Stimulated activated CD8-positive, alpha-beta memory T cell treated with anti-CD3 and anti-CD28 coated beads, Interleukin-12 subunit alpha, Interleukin-12 subunit beta, amount 100 ng/mL, for 24 hours (primary cell): Measurements from ENCODE around the gene HARS1.
"Not testable (repeated sequence)": the region's sequence is repeated elsewhere in the genome, so short reads cannot be mapped to it uniquely, and the experiment has no call there.

Experiments
- DNase-seq: peaks from one replicate; pipeline ENCODE4 v3.0.0-alpha.2; 2020; ENCODE audit errors: extremely low read depth

Gene HARS1

GRCh38 chr5:140677947-140678346 is 13.2 kb downstream of the HARS1 start:
- DNase-seq = no peak

GRCh38 chr5:140674629-140675028 is 16.5 kb downstream of the HARS1 start:
- DNase-seq = no peak

DNA sequence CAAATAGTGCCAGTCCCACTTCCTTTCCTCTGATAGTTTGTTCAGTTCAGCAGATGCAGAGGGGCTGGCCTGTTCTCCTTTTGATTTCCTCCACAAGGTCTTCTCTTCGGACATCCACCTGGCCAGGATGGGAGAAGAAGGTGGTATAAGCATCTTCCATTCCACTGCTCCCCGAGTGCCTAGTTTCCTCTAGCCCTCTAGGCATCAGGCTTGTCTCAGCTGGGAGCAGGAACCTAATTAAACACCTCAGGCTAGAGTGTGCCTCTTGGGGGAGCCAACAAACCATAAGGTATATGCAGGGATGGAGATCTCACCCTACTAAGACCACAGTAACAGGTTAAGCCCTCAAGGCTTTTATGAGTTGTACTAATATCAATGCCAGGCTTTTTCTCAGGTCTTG is 17.0 kb downstream of the HARS1 start:
- DNase-seq = no peak

GRCh38 chr5:140673187-140673976 is 17.8 kb downstream of the HARS1 start, which contains the start of gene DND1:
DND1 (minus strand) TSS chr5:140673576; CDS start chr5:140673542, 34 bp downstream.
- DNase-seq = no peak

DNA sequence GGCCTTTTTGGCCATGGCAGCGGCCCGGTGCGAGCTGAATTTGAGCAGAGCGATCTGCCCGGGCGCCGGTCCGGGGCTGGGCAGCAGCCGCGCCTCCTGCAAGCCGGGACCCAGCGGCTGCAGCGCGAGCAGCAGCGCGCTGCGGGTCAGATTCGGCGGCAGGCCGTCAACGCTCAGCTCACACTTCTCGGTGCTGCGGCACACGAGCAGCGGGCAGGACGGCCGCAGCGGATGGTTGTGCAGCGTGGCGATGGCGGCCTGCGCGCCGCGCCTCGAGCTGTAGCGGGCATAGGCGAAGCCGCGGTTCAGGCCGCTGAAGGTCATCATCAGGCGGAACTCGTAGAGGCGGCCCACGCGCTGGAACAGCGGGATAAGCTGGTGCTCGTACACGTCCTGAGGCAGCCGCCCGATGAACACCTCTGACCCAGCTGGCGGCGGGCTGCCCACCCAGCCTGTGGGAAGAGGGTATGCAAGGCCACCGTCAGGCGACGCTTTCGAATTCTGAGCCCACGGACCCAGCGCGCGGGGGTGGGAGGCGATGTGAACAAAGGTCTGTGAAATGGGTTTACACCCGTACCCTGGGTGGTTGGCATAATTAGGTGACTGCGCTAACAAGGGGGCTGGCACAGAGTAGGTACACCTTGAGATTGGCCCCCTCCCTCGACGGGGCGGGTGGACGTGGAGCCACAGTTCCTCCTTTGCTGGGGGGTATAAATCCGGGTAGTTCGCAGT is 18.5 kb downstream of the HARS1 start:
- no peak for DNase-seq

DNA sequence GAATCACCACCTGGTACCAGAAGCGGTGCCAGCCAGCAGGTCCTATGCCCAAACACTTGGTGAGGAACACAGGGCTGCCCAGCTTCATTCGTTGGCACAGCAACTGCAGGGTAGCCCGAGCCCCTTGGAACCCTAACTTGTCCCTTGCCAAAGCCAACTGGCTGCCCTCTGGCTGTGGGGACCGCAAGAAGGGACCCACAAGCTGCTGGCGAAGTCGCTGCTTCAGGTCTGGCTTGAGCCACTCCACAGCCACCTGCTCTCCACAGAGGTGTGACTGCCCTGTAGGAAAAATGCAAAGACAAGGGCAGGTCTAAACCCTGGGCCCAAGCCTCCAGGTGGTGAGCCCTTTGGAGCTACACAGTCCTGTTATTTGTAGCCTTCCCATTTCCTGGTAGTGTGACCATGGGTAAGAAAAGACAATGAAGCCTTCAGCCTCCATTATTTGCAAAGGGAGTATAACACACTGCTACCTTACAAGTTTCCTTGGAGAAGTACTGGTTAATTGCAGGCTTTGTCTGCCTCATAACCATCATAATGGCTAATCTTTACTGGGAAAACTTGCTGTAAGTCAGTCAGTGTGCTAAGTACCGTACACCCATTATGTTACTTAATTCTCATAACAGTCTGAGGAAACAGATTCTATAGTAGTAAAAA is 19.6 kb downstream of the HARS1 start:
- DNase-seq = no peak

GRCh38 chr5:140671035-140671434 is 20.1 kb downstream of the HARS1 start:
- not testable (repeated sequence) for DNase-seq

DNA sequence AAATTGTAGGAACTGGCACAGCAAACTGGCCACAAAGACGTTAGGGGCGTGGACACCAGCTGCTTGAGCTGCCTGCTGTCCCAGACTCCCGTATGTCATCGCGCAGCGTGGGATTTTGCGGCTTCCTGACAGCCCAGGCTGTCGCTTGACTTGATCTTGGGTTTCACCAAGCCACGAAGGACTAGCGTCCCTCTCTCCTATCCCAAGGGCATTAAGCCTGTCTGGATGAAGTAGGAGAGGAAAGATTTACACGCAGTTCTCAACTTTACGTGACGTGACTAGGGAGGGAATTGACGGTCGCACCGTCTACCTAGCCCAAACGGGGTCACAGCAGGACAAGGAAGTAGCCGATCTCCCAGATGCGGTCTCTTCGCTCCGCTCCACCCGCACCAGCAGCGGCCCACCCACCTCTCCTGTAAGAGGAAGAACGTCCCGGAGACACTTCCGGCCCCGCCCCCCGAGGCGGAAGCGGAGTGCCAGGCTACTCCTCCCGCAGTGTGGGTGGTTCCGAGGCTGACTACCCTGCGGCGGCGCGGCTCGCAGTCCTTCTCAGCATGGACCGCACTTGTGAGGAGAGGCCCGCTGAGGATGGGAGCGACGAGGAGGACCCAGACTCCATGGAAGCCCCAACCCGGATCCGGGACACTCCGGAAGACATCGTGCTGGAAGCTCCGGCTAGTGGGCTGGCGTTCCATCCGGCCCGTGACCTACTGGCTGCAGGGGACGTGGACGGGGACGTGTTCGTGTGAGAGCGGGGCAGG is 26.6 kb downstream of the HARS1 start, which contains the start of gene WDR55:
WDR55 (plus strand) TSS at position 546 of the 761 bp plus-strand sequence; CDS start at position 555, 9 bp downstream.
- DNase-seq = peak; percentile 94

- no peak for DNase-seq
These were observed 27.2 kb downstream of the HARS1 start for GRCh38 chr5:140664030-140664358.

- DNase-seq = not testable (repeated sequence)
These were observed 30.8 kb downstream of the HARS1 start for GRCh38 chr5:140660371-140660770.

GRCh38 chr5:140658870-140659269 is 32.3 kb downstream of the HARS1 start:
- DNase-seq = no peak

DNA sequence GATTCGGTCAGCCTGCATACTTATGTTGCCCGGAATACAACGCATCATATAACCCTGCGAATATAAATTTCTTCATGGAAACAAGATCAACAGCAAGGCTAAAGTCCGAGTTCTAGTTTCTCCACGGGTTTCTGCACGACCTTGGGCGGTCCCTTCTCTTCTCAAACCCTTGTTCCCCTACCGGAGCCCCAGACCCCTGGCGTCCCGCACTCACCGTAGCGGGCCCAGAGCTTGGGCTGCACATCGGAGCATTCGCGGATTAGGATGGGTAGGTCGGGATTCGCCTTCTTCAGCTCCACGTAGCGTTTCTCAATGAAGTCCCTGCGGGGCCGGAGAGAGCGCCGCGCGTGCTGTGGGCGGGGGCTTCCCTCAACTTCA is 44.1 kb downstream of the HARS1 start:
- DNase-seq = no peak

- DNase-seq = no peak
These were observed 48.5 kb downstream of the HARS1 start for GRCh38 chr5:140642718-140643117.

DNA sequence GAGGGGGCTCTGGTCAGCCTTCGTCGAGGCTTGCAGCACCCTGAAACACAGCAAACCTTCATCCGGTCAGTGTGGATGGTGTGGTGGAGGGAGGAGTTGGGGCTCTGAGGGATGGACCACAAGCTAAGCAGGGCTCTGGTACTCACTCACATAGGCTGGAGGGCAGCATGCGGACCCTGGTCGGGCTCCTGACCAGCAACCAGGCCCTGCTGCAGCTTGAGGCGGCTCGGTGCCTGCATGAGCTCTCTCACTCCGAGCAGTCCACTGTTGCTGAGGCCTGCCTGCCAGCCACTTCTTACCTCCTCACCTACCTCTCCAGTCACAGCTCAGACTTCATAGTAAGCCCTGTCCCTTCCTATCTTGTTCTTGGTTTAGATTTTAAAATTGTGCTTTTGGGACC is 49.5 kb downstream of the HARS1 start:
- no peak for DNase-seq

DNA sequence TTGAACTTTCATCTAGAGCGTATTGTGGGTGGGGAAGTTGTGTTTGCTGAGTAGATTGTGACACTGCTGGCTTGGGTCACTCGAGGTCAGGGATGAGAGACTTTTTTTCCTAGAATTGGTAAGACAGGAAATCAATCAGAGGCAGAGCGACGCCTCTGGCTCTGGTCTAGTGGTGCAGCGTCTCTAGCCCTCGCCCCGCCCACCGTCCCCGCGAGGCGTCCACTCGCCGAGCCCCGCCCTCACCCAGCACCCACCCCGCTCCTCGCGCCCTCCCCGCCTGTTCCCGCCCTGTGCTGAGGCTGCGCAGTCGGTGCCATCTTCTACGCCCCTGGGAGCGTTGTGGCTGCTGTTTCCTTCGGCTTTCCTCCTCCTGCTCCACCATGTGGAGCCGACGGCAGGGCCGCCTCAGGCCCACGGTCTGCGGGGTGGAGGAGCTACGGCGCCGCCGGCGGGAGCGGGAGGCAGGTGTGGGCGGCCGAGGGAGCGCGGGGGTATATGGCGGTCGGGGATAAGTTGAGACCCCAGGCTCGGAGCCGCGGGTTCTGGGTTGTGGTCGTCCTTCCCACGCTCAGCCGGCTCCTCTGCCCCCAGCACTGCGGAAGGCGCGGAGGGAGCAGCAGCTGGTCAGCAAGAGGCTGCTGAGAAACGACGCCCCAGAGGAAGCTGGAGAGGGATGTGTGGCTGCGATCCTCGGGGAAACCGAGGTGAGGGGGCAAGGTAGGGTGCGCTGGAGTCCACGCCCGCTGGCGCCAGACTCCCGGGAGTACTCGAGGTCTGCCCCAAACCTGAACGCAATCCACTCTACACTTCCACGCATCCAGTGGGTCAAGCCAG is 51.8 kb downstream of the HARS1 start, which contains the start of gene TMCO6:
TMCO6 (plus strand) TSS at position 304 of the 834 bp plus-strand sequence; CDS start at position 381, 77 bp downstream.
- DNase-seq = peak; percentile 94

GRCh38 chr5:140638898-140639147 is 52.3 kb downstream of the HARS1 start:
- not testable (repeated sequence) for DNase-seq

DNA sequence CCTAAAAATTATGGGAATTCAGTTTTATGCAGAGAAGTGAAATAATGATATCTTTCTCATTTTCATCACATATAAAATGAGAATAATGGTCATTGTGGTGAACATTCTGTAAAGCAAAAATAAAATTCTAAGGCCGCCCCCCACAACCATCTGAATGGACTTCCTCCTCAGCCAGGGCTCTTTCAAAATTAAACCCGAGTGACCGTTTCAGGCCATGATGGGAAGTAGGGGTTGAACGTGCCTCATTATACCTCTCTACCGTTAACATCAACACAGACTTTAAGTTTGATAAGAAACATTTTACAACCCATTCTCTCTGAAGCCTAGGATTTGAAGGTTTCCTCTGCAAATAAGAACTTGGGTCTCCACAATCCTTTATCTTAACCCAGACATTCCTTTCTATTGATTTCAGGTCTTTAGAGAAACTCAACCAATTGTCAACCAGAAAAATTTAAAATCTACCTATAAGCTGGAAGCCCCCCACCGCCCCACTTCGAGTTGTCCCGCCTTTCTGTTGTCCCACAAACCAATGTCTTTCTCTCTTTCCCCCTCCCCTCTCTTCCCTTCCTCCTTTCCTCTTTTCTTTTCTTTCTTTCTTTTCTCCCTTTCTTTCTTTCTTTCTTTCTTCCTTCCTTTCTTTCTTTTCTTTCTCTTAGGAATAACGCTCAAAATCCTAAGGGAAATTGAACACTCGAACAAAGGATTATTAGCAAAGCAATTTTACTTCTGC is 53.6 kb downstream of the HARS1 start:
- DNase-seq = no peak

DNA sequence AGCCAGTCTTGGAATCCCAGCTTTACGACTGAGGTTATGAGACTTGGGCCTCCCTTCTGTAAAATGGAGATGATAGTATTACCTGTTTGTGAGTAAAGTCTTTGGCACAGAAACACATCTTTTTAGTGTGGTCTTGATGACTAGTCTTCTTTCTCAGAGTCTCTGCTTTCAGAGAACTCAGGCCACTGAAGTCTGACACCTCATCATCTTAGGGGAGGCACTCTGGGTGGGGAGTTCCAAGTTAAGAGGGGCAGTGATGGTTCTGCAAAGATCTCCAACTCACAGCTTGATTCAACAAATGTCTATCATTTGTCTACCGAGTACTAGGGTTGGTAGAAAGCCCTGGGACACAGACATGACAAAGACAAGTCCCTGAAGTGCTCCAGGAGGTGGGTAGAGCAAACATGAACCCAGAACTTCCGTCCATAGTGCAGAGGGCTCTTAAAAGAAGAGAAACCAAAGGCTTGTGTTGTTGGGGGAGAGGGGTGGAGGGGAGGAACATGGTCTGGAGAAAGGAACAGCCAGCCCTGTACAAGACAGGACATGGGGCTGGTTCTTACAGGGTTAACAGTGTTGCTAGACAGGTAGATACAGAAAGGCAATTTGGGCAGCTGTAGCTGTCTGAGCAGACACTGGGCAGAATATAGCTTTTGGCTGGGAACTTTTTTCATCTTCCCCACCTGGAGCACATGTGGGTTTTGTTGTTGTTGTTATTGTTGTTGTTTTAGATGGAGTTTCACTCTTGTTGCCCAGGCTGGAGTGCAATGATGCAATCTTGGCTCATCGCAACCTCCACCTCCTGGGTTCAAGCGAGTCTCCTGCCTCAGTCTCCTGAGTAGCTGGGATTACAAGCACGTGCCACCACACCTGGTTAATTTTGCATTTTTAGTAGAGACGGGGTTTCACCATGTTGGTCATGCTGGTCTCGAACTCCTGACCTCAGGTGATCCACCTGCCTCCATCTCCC is 55.6 kb downstream of the HARS1 start:
- DNase-seq = no peak

GRCh38 chr5:140634103-140634502 is 57.1 kb downstream of the HARS1 start:
- no peak for DNase-seq
